HG02840 (cell line): Measurements from ENCODE around the gene YWHAG.
"Not testable (repeated sequence)": the region's sequence is repeated elsewhere in the genome, so short reads cannot be mapped to it uniquely, and the experiment has no call there.

Experiments
- ATAC-seq: cut with Tn5 transposase; IDR thresholded peaks from one replicate; pipeline ENCODE4 v1.9.1; 2021; ENCODE audit warnings: mild to moderate bottlenecking, moderate library complexity, moderate number of reproducible peaks; ENCODE audit not compliant: unreplicated experiment, low FRiP score

YWHAG gene

DNA sequence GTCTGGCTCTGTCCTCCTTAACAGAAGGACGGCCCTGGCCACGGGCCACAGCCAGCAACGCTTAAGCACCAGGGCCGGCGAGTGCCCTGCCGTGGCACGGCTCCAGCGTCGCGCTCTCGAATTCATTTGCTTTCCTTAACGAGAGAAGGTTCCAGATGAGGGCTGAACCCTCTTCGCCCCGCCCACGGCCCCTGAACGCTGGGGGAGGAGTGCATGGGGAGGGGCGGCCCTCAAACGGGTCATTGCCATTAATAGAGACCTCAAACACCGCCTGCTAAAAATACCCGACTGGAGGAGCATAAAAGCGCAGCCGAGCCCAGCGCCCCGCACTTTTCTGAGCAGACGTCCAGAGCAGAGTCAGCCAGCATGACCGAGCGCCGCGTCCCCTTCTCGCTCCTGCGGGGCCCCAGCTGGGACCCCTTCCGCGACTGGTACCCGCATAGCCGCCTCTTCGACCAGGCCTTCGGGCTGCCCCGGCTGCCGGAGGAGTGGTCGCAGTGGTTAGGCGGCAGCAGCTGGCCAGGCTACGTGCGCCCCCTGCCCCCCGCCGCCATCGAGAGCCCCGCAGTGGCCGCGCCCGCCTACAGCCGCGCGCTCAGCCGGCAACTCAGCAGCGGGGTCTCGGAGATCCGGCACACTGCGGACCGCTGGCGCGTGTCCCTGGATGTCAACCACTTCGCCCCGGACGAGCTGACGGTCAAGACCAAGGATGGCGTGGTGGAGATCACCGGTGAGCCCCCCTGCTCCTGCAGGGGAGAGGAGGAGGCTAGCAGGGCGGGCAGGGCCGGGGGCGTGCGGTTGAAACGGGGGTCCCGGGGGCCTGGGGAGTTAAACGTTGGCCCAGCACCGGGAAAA is 56.2 kb downstream of the YWHAG start, which contains the start of gene HSPB1:
HSPB1 (plus strand) TSS at position 327 of the 855 bp plus-strand sequence; CDS start at position 367, 40 bp downstream.
- no peak for ATAC-seq

DNA sequence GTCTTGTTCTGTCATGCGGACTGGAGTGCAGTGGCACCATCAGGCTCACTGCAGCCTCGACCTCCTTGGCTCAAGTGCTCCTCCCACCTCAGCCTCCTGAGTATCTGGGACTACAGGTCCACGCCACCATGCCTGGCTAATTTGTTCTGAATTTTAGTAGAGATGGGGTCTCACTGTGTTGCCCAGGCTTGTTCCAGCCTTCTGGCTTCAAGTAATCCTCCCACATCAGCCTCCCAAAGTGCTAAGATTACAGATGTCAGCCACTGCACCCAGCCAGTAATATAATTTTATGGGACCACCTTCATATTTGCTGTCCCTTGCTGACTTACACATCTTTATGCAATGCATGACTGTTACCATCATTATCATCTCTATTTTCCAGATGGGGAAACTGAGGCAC is 57.8 kb downstream of the YWHAG start:
- no peak for ATAC-seq

DNA sequence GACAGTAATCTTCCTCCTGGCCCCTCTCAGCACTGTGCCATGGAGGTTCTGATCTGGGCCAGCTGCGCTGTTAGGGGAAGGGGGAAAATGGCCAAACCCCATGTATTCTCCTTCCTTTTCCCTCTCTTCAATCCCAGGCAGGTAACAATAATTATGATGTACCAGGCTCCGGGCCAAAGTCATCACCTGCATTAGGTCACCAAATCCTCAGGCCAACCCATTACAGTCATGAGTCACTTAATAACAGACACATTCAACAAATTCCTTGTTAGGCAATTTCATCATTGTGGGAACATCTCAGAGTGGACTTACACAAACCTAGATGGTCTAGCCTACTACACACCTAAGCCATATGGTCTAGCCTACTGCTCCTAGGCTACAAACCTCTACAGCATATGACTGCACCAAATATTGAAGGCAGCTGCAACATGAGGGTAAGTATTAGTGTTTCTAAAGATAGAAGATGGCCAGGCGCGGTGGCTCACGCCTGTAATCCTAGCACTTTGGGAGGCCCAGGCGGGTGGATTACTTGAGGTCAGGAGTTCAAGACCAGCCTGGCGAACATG is 58.5 kb downstream of the YWHAG start:
- no peak for ATAC-seq

DNA sequence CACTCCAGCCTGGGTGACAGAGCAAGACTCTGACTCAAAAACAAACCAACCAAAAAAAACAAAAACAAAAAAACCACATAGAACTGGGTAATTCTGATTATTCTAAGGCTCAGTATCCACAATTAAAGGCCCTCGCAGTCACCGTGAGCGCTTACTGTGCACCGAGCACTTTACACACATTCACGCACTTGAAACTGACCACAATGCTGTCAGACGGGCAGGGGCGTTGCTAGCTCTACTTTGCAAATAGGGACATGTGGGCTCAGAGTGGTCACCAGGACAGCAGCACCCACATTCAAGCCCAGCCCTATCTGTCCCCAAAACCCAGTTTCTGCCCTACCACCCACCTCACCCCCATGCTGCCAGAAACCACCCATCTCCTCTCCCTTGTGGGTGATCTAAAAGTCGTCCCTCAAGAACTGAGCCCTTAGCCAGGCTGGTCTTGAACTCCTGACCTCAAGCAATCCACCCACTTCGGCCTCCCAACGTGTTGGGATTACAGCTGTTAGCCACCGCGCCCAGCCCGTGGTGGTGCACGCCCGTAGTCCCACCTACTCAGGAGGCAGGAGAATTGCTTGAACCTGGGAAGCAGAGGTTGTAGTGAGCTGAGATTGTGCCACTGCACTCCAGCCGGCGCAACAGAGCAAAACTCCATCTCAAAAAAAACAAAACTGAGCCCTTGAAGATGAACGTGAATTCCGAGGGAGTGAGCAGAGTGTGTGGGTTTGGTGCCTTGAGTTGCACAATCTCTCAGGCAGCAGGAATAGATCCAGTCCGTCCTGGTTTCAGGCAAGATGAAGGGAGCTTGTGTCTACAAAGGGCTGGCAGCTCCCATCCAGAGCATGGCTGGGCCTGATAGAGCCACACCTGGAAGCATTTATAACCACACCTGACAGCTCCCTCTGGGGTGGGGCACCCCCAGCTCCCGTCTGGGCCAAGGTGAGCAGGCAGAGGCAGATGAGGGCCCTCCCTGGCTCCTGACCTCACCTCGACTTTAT is 61.7 kb downstream of the YWHAG start:
- no peak for ATAC-seq

DNA sequence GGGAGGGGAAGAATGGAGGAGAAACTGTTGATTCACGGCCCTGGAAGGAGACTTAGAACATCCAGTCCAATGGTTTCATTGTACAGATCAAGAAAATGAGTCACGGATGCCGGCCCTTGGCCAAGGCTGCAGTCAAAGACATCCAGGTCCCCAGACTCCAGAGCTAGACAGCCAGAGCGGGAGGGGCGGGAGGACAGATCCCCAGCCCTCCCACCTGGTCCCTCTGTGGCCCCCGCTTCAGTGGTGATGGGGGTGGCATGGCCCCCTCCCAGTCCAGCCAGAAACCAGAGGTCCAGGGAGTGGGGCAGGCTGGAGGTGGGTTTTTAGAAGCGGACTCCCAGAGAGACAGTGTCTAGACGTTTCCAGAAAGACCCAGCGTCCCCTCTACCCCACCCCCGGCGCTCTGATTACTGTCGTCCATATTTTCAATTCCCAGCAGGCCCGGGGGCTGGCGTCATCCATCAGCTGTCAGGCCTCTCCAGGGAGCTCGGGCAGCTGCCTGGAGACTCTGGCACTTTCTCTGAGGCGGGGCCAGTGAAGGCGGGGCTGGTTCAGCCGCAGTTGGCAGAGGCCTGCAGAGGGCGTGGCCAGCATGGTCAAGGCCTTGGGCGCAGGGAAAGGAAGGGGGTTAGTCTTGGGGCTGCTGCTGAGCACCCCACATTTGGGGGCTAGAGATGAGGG is 64.3 kb downstream of the YWHAG start:
- no peak for ATAC-seq

DNA sequence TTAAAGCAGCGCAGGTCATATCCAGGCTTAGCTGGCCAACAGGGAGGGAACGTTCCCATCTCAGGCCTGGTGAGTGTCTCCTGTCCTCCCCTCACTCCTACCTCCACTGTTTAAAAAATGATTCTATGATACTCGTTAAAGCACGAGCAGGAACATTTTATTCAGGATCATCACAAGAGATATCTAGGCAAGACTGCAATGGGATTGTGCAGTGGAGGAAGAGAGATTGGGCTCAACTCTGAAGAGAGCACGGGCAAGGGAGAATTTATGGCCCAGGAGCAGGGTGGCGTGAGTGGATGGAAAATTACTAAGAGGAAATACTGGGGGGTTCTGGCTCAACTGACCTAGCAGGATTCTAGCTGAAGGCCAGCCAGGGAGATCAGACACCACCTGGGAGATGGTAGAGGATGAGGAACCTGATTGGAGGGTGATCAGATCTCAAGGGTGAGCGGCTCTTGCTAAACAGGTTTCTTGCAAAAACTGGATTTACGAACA is 65.3 kb downstream of the YWHAG start:
- ATAC-seq: no peak

DNA sequence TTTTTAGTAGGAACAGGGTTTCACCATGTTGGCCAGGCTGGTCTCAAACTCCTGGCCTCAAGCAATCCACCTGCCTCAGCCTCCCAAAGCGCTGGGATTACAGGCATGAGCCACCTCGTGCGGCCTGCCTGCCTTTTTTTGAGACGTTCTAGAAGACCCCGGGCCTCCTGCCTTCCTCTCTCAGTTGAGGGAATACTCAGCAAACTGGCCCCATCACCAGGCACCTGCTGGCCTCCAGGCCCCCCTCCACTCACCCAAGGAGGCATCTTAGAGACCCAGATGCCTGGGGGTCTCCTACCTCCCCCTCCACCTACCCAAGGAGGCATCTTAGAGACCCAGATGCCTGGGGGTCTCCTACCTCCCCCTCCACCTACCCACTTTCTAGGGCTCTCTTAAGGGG is 65.9 kb downstream of the YWHAG start:
- not testable (repeated sequence) for ATAC-seq

DNA sequence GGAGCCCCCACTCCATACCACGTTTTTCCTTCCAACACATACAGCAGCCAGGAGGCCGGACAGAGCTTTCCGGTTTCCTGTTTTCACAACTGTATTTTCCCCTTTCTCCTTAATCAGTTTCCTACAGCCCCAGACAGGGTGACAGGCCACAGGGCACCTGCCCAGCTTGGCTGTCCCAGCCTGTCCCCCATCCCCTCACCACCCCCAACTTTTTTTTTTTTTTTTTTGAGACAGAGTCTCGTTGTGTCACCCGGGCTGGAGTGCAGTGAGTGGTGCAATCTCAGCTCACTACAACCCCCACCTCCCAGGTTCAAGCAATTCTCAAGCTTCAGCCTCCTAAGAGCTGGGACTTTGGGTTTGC is 66.6 kb downstream of the YWHAG start:
- ATAC-seq: no peak

DNA sequence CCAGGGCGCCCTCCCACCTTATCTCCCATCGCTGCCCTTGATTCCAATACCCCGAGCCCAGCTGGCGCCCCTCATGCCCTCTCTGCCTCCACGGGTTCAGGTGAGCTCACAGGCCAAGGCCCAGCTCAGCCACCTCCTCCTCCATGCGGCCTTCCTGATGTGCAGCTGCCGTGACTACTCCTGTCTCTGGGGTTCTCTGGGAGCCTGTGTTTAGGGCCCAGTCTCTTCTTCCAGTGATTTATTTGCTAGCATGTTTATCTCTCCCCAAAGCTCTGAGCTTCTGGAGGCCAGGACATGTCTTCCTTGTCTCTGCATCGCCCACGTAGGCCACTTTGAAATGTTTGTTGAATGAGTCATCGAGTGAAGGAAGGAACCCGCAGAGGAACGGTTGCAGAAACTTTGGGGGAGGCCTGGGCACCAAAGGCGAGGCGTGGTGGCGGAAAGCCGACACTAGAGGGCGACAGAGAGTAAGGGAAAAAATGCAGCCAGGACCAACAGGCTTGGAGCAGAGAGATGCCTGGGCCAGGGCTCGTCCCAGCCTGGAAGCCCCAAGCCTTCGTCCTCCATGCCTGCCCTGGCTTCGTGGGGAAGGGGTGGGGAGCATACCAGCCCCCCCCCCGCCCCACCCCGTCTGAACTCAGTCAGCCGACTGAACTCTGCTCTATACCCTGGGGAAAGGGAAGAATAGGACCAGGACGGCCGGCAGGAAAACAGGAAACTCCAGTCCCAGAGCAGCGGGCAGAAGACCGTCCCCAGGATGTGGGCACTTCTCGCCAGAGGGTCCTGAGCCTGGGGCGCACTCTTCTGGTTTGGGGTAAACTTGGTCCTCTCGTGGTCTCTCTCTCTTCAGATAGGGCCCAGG is 67.2 kb downstream of the YWHAG start:
- peak; percentile 71 for ATAC-seq

DNA sequence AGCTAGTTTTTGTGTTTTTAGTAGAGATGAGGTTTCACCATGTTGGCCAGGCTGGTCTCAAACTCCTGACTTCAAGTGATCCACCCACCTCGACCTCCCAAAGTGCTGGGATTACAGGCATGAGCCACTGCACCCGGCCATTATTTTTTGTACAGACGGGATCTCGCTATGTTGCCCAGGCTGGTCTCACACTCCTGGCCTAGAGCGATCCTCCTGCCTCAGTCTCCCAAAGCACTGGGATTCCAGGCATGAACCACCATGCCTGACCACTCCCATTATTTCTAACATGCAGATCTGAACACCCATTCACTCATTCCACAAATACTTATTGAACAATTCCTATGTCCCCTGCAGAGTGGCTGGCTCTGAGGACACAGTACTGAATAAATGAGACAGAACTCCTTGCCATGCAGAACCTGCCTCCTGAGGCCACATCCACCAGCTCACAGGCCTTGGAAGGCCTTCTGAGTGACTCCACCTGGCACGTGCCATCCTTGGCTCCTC is 67.9 kb downstream of the YWHAG start:
- not testable (repeated sequence) for ATAC-seq

DNA sequence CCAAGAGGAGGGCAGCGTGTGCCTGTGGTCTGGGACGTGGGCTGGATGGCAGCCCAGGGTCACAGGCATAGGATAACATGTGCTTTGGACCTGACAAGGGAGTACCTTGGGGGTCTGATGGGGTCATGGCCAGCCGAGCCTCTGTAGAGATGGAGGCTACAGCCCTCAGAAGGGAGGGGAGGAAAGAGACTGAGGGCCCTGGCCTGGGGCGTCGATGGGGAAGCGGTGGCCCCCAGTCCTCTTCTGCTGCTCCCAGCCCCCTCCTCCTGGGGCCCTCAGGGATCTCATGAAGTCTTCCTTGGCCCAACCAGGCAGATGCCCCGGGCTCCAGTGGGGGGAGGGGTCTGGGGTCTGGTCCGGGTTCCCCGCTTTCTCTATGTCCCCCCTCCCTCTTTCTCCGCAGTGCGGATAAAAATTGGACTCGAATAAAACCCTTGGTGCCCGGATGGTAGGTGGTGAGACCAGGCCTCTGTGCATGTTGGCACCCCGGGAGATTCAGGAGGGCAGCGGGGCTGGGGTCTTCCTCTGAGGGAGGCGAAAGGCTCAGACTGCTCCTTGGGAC is 71.9 kb downstream of the YWHAG start:
- no peak for ATAC-seq

DNA sequence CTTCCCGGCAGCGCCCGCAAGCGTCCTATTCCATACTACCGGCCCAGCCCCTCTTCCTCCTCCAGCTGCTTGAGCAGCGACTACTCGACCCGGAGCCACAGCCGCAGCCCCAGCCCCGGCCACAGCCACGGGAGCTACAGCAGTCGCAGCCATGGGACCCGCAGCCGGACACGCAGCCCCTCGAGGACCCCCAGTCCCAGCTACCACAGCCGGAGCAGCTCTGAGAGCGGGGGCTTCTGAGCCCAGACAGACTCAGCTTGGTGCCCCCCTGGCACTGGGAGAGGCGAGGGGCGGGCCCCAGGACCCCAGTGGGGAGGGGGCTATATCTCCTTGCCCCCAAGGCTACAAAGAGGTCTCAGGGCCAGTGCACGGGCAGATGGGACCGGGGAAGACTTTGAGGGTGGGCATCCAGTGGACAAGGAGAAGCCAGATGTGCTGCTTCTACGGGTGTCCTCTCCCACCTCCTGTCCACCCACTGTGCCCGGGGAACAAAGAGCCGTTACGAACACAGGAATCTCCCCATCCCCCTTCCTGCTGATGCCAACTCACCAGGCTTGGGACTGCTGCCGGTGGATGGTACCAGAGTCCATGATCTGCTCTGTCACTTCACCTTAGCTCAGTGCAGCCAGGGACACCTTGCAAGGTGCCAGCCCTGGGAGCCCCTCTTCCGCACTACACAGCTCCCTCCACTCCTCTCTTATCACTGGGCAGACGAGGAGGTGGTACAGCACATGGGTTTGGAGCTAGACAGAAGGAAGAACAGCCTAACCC is 73.0 kb downstream of the YWHAG start:
- ATAC-seq: no peak

DNA sequence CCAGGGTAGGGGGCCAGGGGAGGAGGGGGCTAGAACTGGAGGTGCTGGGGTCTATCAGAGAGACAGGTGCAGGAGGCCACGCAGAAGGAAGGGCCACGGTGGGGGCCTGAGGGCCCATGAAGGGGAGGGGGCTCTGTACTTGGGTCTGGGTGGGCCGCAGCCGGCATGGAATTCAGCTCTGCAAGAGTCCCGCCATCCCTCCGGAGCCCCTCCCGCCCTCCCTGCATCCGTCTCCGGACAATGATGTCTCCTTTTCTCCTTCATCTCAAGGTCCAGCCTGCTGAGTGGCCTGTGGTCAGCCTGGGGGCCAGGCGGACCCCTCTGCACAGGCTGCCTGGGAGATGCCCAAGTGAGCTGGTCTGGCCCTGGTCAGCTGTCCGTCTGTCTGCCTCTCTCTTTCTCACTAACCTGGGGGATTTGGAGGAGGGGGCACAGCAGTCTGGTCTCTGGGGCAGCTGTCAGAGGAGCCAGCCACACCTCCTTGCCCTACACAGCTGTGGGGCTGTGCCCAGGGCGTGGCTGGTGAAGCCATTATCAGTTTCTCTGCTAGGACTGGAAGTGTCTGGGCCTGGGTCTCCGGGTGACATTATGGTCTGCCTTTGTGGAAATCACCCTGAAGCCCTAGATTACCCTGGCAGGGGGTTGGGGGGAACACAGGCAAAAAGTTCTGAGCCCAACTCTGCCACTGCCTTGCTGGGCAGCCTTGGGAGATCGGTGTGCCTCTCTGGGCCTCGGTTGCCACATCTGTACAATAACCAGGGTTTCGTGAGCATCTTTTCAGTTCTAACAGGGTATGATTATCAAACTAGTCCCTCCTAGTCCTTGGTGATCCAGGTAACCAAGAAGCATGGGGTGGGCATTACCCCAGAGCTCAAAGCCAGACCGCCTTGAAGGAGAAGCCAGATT is 75.3 kb downstream of the YWHAG start:
- ATAC-seq: no peak

DNA sequence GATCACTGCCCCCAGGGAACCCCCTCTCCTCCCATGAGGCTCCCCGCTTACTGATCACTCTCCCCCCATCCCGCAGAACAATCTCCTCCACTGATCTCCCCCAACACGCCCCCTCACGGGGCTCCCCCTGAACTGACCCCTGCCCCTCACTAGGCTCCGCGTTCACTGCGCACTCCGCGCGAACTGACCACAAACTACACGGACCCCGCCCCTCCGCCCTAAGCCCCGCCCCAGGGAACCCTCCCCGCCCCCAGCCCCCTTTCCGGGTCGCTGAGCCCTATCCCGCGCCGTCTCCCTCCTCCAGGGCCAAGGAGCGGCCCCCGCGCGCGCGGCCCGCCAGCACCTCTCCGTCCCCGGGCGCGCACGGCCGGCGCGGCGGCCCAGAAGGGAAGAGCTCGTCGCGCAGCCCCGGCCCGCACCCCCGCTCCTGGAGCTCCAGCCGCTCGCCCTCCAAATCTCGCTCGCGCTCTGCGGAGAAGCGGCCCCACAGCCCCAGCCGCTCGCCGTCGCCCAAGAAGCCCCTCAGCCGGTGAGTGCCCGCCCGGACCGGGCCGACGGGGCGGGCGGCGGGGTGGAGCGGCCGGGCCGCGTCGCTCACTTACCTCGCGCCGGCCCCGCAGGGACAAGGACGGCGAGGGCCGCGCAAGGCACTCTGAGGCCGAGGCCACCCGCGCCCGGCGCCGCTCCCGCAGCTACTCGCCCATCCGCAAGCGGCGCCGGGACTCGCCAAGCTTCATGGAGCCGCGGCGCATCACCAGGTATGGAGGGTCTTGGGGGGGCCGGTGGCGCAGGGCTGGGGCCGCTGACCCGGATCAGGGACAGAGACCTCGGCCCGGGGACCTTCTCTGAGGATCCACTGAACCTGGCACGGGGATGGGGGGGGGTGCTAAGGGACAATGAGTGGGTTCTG is 76.2 kb downstream of the YWHAG start:
- no peak for ATAC-seq

DNA sequence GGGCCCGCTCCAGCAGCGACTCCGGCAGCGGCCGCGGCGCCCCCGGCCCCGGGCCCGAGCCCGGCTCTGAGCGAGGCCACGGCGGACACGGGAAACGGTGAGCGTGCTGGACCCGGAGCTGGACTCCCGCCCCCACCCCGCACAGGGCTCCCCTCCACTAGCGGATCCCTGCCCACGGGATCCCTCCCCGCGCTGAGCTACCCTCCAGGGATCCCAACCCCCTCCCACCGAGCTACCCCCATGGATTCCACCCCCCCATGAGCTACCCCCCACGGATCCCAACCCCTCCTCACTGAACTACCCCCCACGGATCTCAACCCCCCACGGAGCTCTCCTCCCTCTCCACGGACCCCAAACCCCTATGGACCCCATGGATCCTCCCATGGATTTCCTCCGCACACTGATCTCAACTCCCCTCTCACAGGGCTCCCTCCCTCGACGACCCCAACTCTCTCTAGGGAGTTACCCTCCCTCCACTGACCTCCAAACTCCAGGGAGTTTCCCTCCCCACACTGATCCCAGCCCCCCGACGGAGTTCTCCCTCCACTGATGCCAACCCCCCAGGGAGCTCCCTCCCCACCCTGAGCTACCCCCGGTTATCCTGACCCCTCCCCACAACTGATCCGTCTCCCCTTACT is 77.0 kb downstream of the YWHAG start:
- ATAC-seq: no peak
